Activated CD8-positive, alpha-beta memory T cell treated with anti-CD3 and anti-CD28 coated beads, Interleukin-2, amount 10 ng/mL, durations not matched to agents 7 days and 5 days (primary cell): ENCODE data around the gene ADGRL1. TPM values are rescaled to one million over a fixed set of nuclear protein-coding genes. Genes with fewer than 3 reads are reported as not detected.

ENCODE experiments used
- ATAC-seq: fragments of 150-1000 bp; cut with Tn5 transposase; one replicate; pipeline ENCODE4 v1.10.0; 2021; ENCODE audit warnings: moderate library complexity
- CTCF ChIA-PET: fragments of 350-600 bp; sonication (Branson Sonifier 250); formaldehyde crosslinking; loops from one replicate; lab custom pipeline; 2021; ENCODE audit warnings: antibody characterized with exemption; lab: Charles Lee
- DNase-seq: peaks from one replicate; pipeline ENCODE4 v3.0.0-alpha.2; 2020
- H3K27ac Mint-ChIP-seq: one replicate; pipeline ENCODE4 v1.8.0; 2021; ENCODE audit warnings: mild to moderate bottlenecking, mixed read lengths
- H3K27me3 Mint-ChIP-seq: one replicate; pipeline ENCODE4 v1.8.0; 2021; ENCODE audit warnings: mixed read lengths
- H3K36me3 Mint-ChIP-seq: one replicate; pipeline ENCODE4 v1.8.0; 2021; ENCODE audit warnings: mild to moderate bottlenecking, mixed read lengths
- H3K4me1 Mint-ChIP-seq: one replicate; pipeline ENCODE4 v1.8.0; 2021; ENCODE audit warnings: mixed read lengths
- H3K4me3 Mint-ChIP-seq: one replicate; pipeline ENCODE4 v1.8.0; 2021; ENCODE audit warnings: mild to moderate bottlenecking, moderate library complexity, mixed read lengths
- H3K9me3 Mint-ChIP-seq: one replicate; pipeline ENCODE4 v1.8.0; 2022; ENCODE audit warnings: low read depth, mixed read lengths
- total RNA-seq, 2 experiments: library from RNA; stranded (reverse); gene quantifications; one replicate each; pipeline ENCODE4 v1.2.3, GENCODE V29; 2021

Gene ADGRL1
- total RNA-seq, 2 experiments from 2014 or later, result 3.7 to 4.3 TPM

GRCh38 chr19:14159059-14159458, 46.9 kb downstream of the ADGRL1 start:
- Mint-ChIP-seq H3K4me3 (no peak overlapping the region), H3K27ac (no peak overlapping the region), H3K36me3 (no peaks in the 10 kb centered on the region), H3K9me3 (no peaks in the 10 kb centered on the region), H3K27me3 (no peaks in the 10 kb centered on the region), H3K4me1 (no peaks in the 10 kb centered on the region)
- ATAC-seq (no peak), DNase-seq (no peak)
- CTCF ChIA-PET, result interaction anchor here (1.4 to 2.2 kb wide), 2 partner anchors 14 to 22 kb away, joined by 4 to 10 read pairs; partner anchors contain the start of gene ASF1B

GRCh38 chr19:14158276-14159023, 47.5 kb downstream of the ADGRL1 start:
- Mint-ChIP-seq H3K4me1 (no peaks in the 10 kb centered on the region), H3K4me3 (no peak overlapping the region), H3K36me3 (no peaks in the 10 kb centered on the region), H3K27ac (no peak overlapping the region), H3K27me3 (no peaks in the 10 kb centered on the region), H3K9me3 (no peaks in the 10 kb centered on the region)
- ATAC-seq (no peak), DNase-seq (no peak)
- CTCF ChIA-PET, result interaction anchor here (1.1 to 2.2 kb wide), 2 partner anchors 22 to 131 kb away, joined by 3 to 10 read pairs; partner anchors contain the start of gene ASF1B

GRCh38 chr19:14156971-14157717, 48.8 kb downstream of the ADGRL1 start:
- H3K9me3 Mint-ChIP-seq, result no peaks in the 10 kb centered on the region
- H3K4me1 Mint-ChIP-seq, result no peaks in the 10 kb centered on the region

GRCh38 chr19:14156122-14156521, 49.8 kb downstream of the ADGRL1 start:
- CTCF ChIA-PET, result no interaction called here
- Mint-ChIP-seq H3K4me3 (no peak overlapping the region), H3K27me3 (no peaks in the 10 kb centered on the region), H3K36me3 (no peaks in the 10 kb centered on the region), H3K9me3 (no peaks in the 10 kb centered on the region), H3K4me1 (no peaks in the 10 kb centered on the region), H3K27ac (no peak overlapping the region)
- ATAC-seq (no peak), DNase-seq (no peak)

More at GRCh38 chr19:14156971-14157717, 48.8 kb downstream of the ADGRL1 start:
- no peak for DNase-seq
- Mint-ChIP-seq H3K36me3 (no peaks in the 10 kb centered on the region), H3K27me3 (no peaks in the 10 kb centered on the region), H3K4me3 (no peak overlapping the region), H3K27ac (no peak overlapping the region)
- no peak for ATAC-seq
- CTCF ChIA-PET, result interaction anchor here (1.1 to 2.2 kb wide), 2 partner anchors 21 to 132 kb away, joined by 3 to 10 read pairs; partner anchors contain the start of gene ASF1B

GRCh38 chr19:14155371-14155770, 50.6 kb downstream of the ADGRL1 start:
- H3K36me3 Mint-ChIP-seq, result no peaks in the 10 kb centered on the region
- H3K4me3 Mint-ChIP-seq, result no peak overlapping the region
- DNase-seq, result no peak
- no peaks in the 10 kb centered on the region for H3K27me3 Mint-ChIP-seq
- no peaks in the 10 kb centered on the region for H3K4me1 Mint-ChIP-seq
- CTCF ChIA-PET, result no interaction called here
- H3K9me3 Mint-ChIP-seq, result no peaks in the 10 kb centered on the region
- ATAC-seq, result no peak
- H3K27ac Mint-ChIP-seq, result no peak overlapping the region

- DNase-seq (no peak), ATAC-seq (no peak)
- CTCF ChIA-PET, result interaction anchor here (1.1 kb wide), 1 partner anchor 95 kb away, joined by 3 read pairs; no protein-coding TSS in a partner anchor
- H3K9me3 Mint-ChIP-seq, result no peaks in the 10 kb centered on the region
- H3K27me3 Mint-ChIP-seq, result no peaks in the 10 kb centered on the region
- no peak overlapping the region for H3K4me3 Mint-ChIP-seq
- peaks cover 19% of the 10 kb centered on the region for H3K4me1 Mint-ChIP-seq
- no peak overlapping the region for H3K27ac Mint-ChIP-seq
- H3K36me3 Mint-ChIP-seq, result no peaks in the 10 kb centered on the region
Measured at GRCh38 chr19:14152713-14153112, 53.3 kb downstream of the ADGRL1 start.

- Mint-ChIP-seq H3K36me3 (no peaks in the 10 kb centered on the region), H3K4me1 (peaks cover 19% of the 10 kb centered on the region), H3K4me3 (no peak overlapping the region), H3K9me3 (no peaks in the 10 kb centered on the region), H3K27ac (peak overlapping the region; percentile 59), H3K27me3 (no peaks in the 10 kb centered on the region)
- ATAC-seq (no peak), DNase-seq (no peak)
- CTCF ChIA-PET, result interaction anchor here (1.4 kb wide), 1 partner anchor 14 kb away, joined by 6 read pairs; the partner anchor contains the start of gene ASF1B
Measured at GRCh38 chr19:14150770-14151661, 55.0 kb downstream of the ADGRL1 start.

GRCh38 chr19:14150041-14150769, 55.8 kb downstream of the ADGRL1 start:
- no peaks in the 10 kb centered on the region for H3K36me3 Mint-ChIP-seq
- H3K27me3 Mint-ChIP-seq, result no peaks in the 10 kb centered on the region
- H3K4me1 Mint-ChIP-seq, result peaks cover 19% of the 10 kb centered on the region
- no peak overlapping the region for H3K4me3 Mint-ChIP-seq
- peak; percentile 2 for ATAC-seq
- DNase-seq, result no peak
- peak overlapping the region; percentile 85 for H3K27ac Mint-ChIP-seq
- H3K9me3 Mint-ChIP-seq, result no peaks in the 10 kb centered on the region
- CTCF ChIA-PET, result interaction anchor here (1.3 to 1.4 kb wide), 2 partner anchors 13 to 357 kb away, joined by 3 to 6 read pairs; partner anchors contain the start of gene ASF1B

GRCh38 chr19:14149509-14149994, 56.4 kb downstream of the ADGRL1 start:
- no peaks in the 10 kb centered on the region for H3K36me3 Mint-ChIP-seq
- peaks cover 19% of the 10 kb centered on the region for H3K4me1 Mint-ChIP-seq
- no peaks in the 10 kb centered on the region for H3K9me3 Mint-ChIP-seq
- peak; percentile 69 for DNase-seq
- peak overlapping the region; percentile 69 for H3K4me3 Mint-ChIP-seq
- peak overlapping the region; percentile 85 for H3K27ac Mint-ChIP-seq
- no peaks in the 10 kb centered on the region for H3K27me3 Mint-ChIP-seq
- ATAC-seq, result peak; percentile 89
- CTCF ChIA-PET, result interaction anchor here (1.3 to 2.8 kb wide), 3 partner anchors 12 to 358 kb away, joined by 3 to 22 read pairs (median 6); partner anchors contain the start of gene ASF1B

- DNase-seq (no peak), ATAC-seq (no peak)
- Mint-ChIP-seq H3K27me3 (no peaks in the 10 kb centered on the region), H3K4me3 (peak overlapping the region; percentile 69), H3K4me1 (peaks cover 19% of the 10 kb centered on the region), H3K36me3 (no peaks in the 10 kb centered on the region), H3K9me3 (no peaks in the 10 kb centered on the region), H3K27ac (peak overlapping the region; percentile 85)
- CTCF ChIA-PET, result interaction anchor here (1.0 to 2.8 kb wide), 8 partner anchors 9 to 358 kb away, joined by 3 to 22 read pairs (median 6); partner anchors contain the start of gene ASF1B
Measured at GRCh38 chr19:14148751-14149410, 57.1 kb downstream of the ADGRL1 start.

- peak; percentile 63 for ATAC-seq
- Mint-ChIP-seq H3K27ac (peak overlapping the region; percentile 71), H3K36me3 (no peaks in the 10 kb centered on the region)
Measured at GRCh38 chr19:14147797-14148605, 58.0 kb downstream of the ADGRL1 start.

More at GRCh38 chr19:14147797-14148605, 58.0 kb downstream of the ADGRL1 start:
- no peaks in the 10 kb centered on the region for H3K9me3 Mint-ChIP-seq
- CTCF ChIA-PET, result interaction anchor here (1.0 to 2.8 kb wide), 9 partner anchors 8 to 347 kb away, joined by 3 to 22 read pairs (median 5); partner anchors contain the start of gene ASF1B
- peak; percentile 68 for DNase-seq
- H3K27me3 Mint-ChIP-seq, result no peaks in the 10 kb centered on the region
- peaks cover 19% of the 10 kb centered on the region for H3K4me1 Mint-ChIP-seq
- no peak overlapping the region for H3K4me3 Mint-ChIP-seq
